OCI-LY7 (cell line): ENCODE data around the gene DAPK1. TPM values are rescaled to one million over a fixed set of nuclear protein-coding genes. Genes with fewer than 3 reads are reported as not detected.

Experiments used
- BruUV-seq: library from RNA; stranded (reverse); fragments of 400-500 nt; replicated peaks from 2 replicates; lab custom pipeline; 2021; lab: Mats Ljungman, UMichigan
- CTCF ChIA-PET: fragments of 300-600 bp; sonication (Branson Sonifier 250); formaldehyde crosslinking; loops from one replicate; lab custom pipeline; 2022; ENCODE audit warnings: antibody characterized with exemption; ENCODE audit not compliant: unreplicated experiment; lab: Charles Lee
- POLR2A ChIA-PET: fragments of 300-600 bp; sonication (Branson Sonifier 250); formaldehyde crosslinking; loops from one replicate; lab custom pipeline; 2022; ENCODE audit warnings: antibody characterized with exemption; lab: Charles Lee
- DNase-seq: peaks from one replicate; pipeline ENCODE4 v3.0.0-alpha.2; 2015; ENCODE audit warnings: low spot score
- H2AFZ ChIP-seq: fragments of 200-600 bp; sonication (generic), shearing (Covaris generic); 2 replicates; pipeline ENCODE4 v1.6.1; 2014; ENCODE audit warnings: mild to moderate bottlenecking, antibody characterized with exemption, low read length, moderate library complexity
- H3K27ac ChIP-seq: fragments of 200-600 bp; sonication (generic); 2 replicates; pipeline ENCODE4 v1.5.1; 2014; ENCODE audit warnings: mixed run types, low read depth, mild to moderate bottlenecking, moderate library complexity, low read length, inconsistent platforms; ENCODE audit not compliant: poor library complexity, severe bottlenecking
- H3K36me3 ChIP-seq: fragments of 200-600 bp; sonication (generic); 2 replicates; pipeline ENCODE4 v1.6.1; 2014; ENCODE audit warnings: mild to moderate bottlenecking, antibody characterized with exemption, low read length, moderate library complexity, mixed read lengths; ENCODE audit not compliant: insufficient read depth
- H3K4me1 ChIP-seq: fragments of 200-600 bp; sonication (generic); 2 replicates; pipeline ENCODE4 v1.5.1; 2014; ENCODE audit warnings: mild to moderate bottlenecking, low read length; ENCODE audit not compliant: insufficient read depth, poor library complexity, severe bottlenecking
- H3K4me2 ChIP-seq: fragments of 200-600 bp; sonication (generic); 2 replicates; pipeline ENCODE4 v1.6.1; 2014; ENCODE audit warnings: mild to moderate bottlenecking, low read length
- H3K4me3 ChIP-seq: fragments of 200-600 bp; sonication (generic); 2 replicates; pipeline ENCODE4 v1.5.1; 2014; ENCODE audit warnings: mild to moderate bottlenecking, low read depth, low read length; ENCODE audit not compliant: poor library complexity, severe bottlenecking
- H3K79me2 ChIP-seq: fragments of 200-600 bp; sonication (generic); 2 replicates; pipeline ENCODE4 v1.6.1; 2016; ENCODE audit warnings: low read depth, mild to moderate bottlenecking, low read length, moderate library complexity, mixed read lengths; ENCODE audit not compliant: insufficient read depth
- H3K9me2 ChIP-seq: fragments of 200-600 bp; sonication (generic); 2 replicates; pipeline ENCODE4 v1.6.1; 2016; ENCODE audit warnings: mild to moderate bottlenecking, low read length, mixed read lengths; ENCODE audit not compliant: insufficient read depth
- H3K9me3 ChIP-seq: fragments of 200-600 bp; sonication (generic); 2 replicates; pipeline ENCODE4 v1.6.1; 2014; ENCODE audit warnings: mild to moderate bottlenecking, mixed run types, low read length, mixed read lengths
- H4K20me1 ChIP-seq: fragments of 200-600 bp; sonication (generic); 2 replicates; pipeline ENCODE4 v1.6.1; 2014; ENCODE audit warnings: mild to moderate bottlenecking, antibody characterized with exemption, low read length, moderate library complexity, mixed read lengths; ENCODE audit not compliant: insufficient read depth
- EZH2phosphoT487 ChIP-seq: fragments of 200-600 bp; sonication (generic); IDR thresholded peaks from 2 replicates; pipeline ENCODE4 v1.6.1; 2018; ENCODE audit warnings: low read depth, borderline replicate concordance, mild to moderate bottlenecking, mixed run types, antibody characterized with exemption, low read length, moderate library complexity, mixed read lengths
- intact Hi-C: fragments of 100-400 bp; cut with micrococcal nuclease; formaldehyde crosslinking; loops from one replicate; pipeline ENCODE4 v1.10.0; 2022; ENCODE audit not compliant: unreplicated experiment
- total RNA-seq, 2 experiments: library from RNA; depleted of rRNA in 1 of 2; stranded (reverse); fragments of >200 nt in 1 of 2; shearing (Covaris generic) in 1 of 2; gene quantifications; 2 replicates each; pipeline ENCODE4 v1.2.3, GENCODE V29; 2014 to 2022
- TF ChIP-seq, protein P1 (sequence below): fragments of 200-600 bp; sonication (generic); conservative IDR thresholded peaks from 2 replicates; pipeline ENCODE4 v1.5.1; 2014; ENCODE audit warnings: mild to moderate bottlenecking, antibody characterized with exemption, low read length, moderate library complexity, mixed read lengths

DAPK1 gene
- total RNA-seq, 2 experiments from 2014 or later = 0.25 to 3.5 TPM

GRCh38 chr9:87725356-87725899 lies 227.8 kb downstream of the DAPK1 start:
- Histone ChIP-seq H3K9me2 (no peaks in the 10 kb centered on the region), H3K9me3 (no peaks in the 10 kb centered on the region), H4K20me1 (no peaks in the 10 kb centered on the region), H3K27ac (no peak overlapping the region), H3K4me3 (no peak overlapping the region), H3K4me2 (no peak overlapping the region), H2AFZ (no peak overlapping the region), H3K79me2 (no peaks in the 10 kb centered on the region), H3K4me1 (no peaks in the 10 kb centered on the region), H3K36me3 (no peaks in the 10 kb centered on the region)
- TF ChIP-seq EZH2phosphoT487 = no peak
- TF ChIP-seq, protein P1, sequence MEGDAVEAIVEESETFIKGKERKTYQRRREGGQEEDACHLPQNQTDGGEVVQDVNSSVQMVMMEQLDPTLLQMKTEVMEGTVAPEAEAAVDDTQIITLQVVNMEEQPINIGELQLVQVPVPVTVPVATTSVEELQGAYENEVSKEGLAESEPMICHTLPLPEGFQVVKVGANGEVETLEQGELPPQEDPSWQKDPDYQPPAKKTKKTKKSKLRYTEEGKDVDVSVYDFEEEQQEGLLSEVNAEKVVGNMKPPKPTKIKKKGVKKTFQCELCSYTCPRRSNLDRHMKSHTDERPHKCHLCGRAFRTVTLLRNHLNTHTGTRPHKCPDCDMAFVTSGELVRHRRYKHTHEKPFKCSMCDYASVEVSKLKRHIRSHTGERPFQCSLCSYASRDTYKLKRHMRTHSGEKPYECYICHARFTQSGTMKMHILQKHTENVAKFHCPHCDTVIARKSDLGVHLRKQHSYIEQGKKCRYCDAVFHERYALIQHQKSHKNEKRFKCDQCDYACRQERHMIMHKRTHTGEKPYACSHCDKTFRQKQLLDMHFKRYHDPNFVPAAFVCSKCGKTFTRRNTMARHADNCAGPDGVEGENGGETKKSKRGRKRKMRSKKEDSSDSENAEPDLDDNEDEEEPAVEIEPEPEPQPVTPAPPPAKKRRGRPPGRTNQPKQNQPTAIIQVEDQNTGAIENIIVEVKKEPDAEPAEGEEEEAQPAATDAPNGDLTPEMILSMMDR = no peak
- DNase-seq = no peak
- POLR2A ChIA-PET = no interaction called here
- no TSS peak for BruUV-seq
- CTCF ChIA-PET = no interaction called here
- intact Hi-C loops = no loop called here

DNA sequence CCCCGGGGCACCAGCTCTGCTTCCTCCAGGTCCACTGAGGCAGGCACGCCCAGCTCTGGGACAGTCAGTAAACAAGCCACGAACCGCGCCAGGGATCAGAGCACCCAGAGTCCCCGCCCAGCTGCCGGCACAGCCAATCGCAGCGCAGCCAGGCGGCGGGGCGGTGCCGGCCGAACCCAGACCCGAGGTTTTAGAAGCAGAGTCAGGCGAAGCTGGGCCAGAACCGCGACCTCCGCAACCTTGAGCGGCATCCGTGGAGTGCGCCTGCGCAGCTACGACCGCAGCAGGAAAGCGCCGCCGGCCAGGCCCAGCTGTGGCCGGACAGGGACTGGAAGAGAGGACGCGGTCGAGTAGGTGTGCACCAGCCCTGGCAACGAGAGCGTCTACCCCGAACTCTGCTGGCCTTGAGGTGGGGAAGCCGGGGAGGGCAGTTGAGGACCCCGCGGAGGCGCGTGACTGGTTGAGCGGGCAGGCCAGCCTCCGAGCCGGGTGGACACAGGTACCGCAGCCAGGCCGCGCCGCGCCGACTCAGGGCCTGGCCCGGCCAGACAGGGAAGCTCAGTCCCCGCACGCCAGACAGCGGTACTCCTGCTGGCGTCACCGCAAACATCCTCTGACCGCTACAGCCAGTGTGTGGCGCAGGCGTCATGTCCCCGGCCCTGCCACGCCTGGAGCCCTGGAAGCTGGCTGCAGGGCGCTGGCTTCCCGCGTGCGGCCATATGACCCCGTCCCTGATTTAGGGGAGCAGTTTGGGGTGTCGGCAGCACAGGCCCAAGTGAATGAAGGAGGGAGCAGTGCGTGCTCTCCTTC lies 228.4 kb downstream of the DAPK1 start, which contains the start of gene CTSL:
Gene CTSL (plus strand): TSS at position 220 of the 810 bp plus-strand sequence. CDS start 1,485 bp downstream, outside the sequence.
- no peak for DNase-seq
- ChIA-PET CTCF (no interaction called here), POLR2A (interaction anchor here (1.0 kb wide), 1 partner anchor 25 kb away, joined by 3 read pairs; no protein-coding TSS in a partner anchor)
- no peak within 1 kb of the TSS for H2AFZ ChIP-seq
- no peak within 1 kb of the TSS for H3K27ac ChIP-seq
- no peaks in the 10 kb centered on the region for H3K4me1 ChIP-seq
- H3K4me2 ChIP-seq = no peak within 1 kb of the TSS
- H3K4me3 ChIP-seq = no peak within 1 kb of the TSS
- no peaks in the 10 kb centered on the region for H3K36me3 ChIP-seq
- no peaks in the 10 kb centered on the region for H3K9me3 ChIP-seq
- H3K79me2 ChIP-seq = no peaks in the 10 kb centered on the region
- H3K9me2 ChIP-seq = no peaks in the 10 kb centered on the region
- no peaks in the 10 kb centered on the region for H4K20me1 ChIP-seq
- no TSS peak for BruUV-seq
- no peak for TF ChIP-seq EZH2phosphoT487
- TF ChIP-seq, protein P1 = no peak
- intact Hi-C loops = no loop called here

DNA sequence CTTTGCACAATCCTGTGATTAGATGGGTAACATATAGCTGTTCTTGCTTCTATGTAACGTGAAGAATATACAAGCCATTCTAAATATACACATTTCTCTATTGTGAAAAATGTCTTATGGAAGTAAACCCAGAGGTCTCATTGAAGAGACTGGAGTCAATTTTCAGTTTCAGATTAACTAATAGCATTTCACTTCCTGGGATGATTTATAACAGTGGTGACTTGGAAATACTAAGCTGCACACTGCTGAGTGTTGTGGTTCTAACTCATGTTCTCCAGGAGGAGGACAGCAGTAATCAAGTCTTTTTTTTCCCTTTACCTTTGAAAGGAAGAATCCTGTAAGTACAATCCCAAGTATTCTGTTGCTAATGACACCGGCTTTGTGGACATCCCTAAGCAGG lies 231.6 kb downstream of the DAPK1 start:
- Histone ChIP-seq H3K27ac (no peak overlapping the region), H3K79me2 (no peaks in the 10 kb centered on the region), H3K4me3 (no peak overlapping the region), H3K36me3 (no peaks in the 10 kb centered on the region), H3K4me2 (no peak overlapping the region), H3K9me3 (no peaks in the 10 kb centered on the region), H2AFZ (no peak overlapping the region), H3K4me1 (no peaks in the 10 kb centered on the region), H3K9me2 (no peaks in the 10 kb centered on the region), H4K20me1 (no peaks in the 10 kb centered on the region)
- no peak for TF ChIP-seq EZH2phosphoT487
- no peak for DNase-seq
- intact Hi-C loops = no loop called here
- ChIA-PET CTCF (no interaction called here), POLR2A (no interaction called here)
- no TSS peak for BruUV-seq
